Spleen (tissue), 11 donors: ENCODE data around the gene KCNJ6. TPM values are rescaled to one million over a fixed set of nuclear protein-coding genes. Genes with fewer than 3 reads are reported as not detected.

Source experiments
- DNase-seq: peaks from one replicate; pipeline ENCODE4 v3.0.0-alpha.2; 2020
- H3K27ac ChIP-seq, 8 donors: fragments of 200-600 bp; sonication (generic) in 7 of 8; 1 replicate in 4 of 8; 2 replicates in 4 of 8; pipeline versions ENCODE4 v1.5.0 to v1.8.0; 2016 to 2021; ENCODE audit warnings: inconsistent platforms in 4 of 8, mild to moderate bottlenecking in 4 of 8, moderate library complexity in 1 of 8
- H3K27me3 ChIP-seq, 7 donors: fragments of 200-600 bp; sonication (generic) in 6 of 7; replicated peaks in 1 of 7; 1 replicate in 4 of 7; 2 replicates in 3 of 7; pipeline versions ENCODE4 v1.5.0 to v1.8.0; 2016 to 2021; ENCODE audit warnings: inconsistent platforms in 3 of 7, mild to moderate bottlenecking in 1 of 7
- H3K36me3 ChIP-seq, 6 donors: fragments of 200-600 bp; sonication (generic) in 5 of 6; 1 replicate in 4 of 6; 2 replicates in 2 of 6; pipeline versions ENCODE4 v1.5.0 to v1.8.0; 2016 to 2021; ENCODE audit warnings: inconsistent platforms in 2 of 6
- H3K4me1 ChIP-seq, 6 donors: fragments of 200-600 bp; sonication (generic) in 5 of 6; 1 replicate in 3 of 6; 2 replicates in 3 of 6; pipeline versions ENCODE4 v1.5.0 to v1.8.0; 2016 to 2021; ENCODE audit warnings: inconsistent platforms in 3 of 6
- H3K4me3 ChIP-seq, 8 donors: fragments of 200-600 bp; sonication (generic) in 7 of 8; 1 replicate in 4 of 8; 2 replicates in 4 of 8; pipeline versions ENCODE4 v1.5.0 to v1.8.0; 2016 to 2021; ENCODE audit warnings: inconsistent platforms in 4 of 8, mild to moderate bottlenecking in 4 of 8, moderate library complexity in 2 of 8
- H3K9me3 ChIP-seq, 8 donors: fragments of 200-600 bp; sonication (generic) in 7 of 8; 1 replicate in 4 of 8; 2 replicates in 4 of 8; pipeline versions ENCODE4 v1.5.0 to v1.8.0; 2016 to 2021; ENCODE audit warnings: inconsistent platforms in 4 of 8
- CTCF ChIP-seq, 11 experiments: fragments of 200-600 bp in 7 of 11; fragments of 450-650 bp in 4 of 11; sonication (generic) in 4 of 11; IDR thresholded peaks in 8 of 11; conservative IDR thresholded peaks in 3 of 11; 1 replicate in 7 of 11; 2 replicates in 4 of 11; pipeline versions ENCODE4 v1.4.0 to v1.8.0; 2016 to 2021; ENCODE audit warnings: antibody characterized with exemption in 11 of 11, inconsistent platforms in 4 of 11, mild to moderate bottlenecking in 1 of 11
- POLR2A ChIP-seq, 3 donors: fragments of 450-650 bp; IDR thresholded peaks; one replicate each; pipeline ENCODE4 v1.5.1; 2017; ENCODE audit warnings: antibody characterized with exemption in 3 of 3, mild to moderate bottlenecking in 1 of 3
- POLR2AphosphoS5 ChIP-seq, 3 donors: sonication (generic); formaldehyde crosslinking; IDR thresholded peaks; one replicate each; pipeline ENCODE4 v1.5.1; 2017; ENCODE audit warnings: antibody characterized with exemption in 3 of 3
- WGBS, 5 donors: extraction: QIAGEN DNeasy Blood & Tissue Kit in 3 of 5; methylation state at CpG; one replicate each; pipeline versions ENCODE4 v1.1.5 to v1.1.7; 2013 to 2018; 5-methylcytosine and 5-hydroxymethylcytosine counted together
- intact Hi-C: fragments of 100-400 bp; cut with DNase I; formaldehyde crosslinking; loops from one replicate; pipeline ENCODE4 v1.15.0; 2023; ENCODE audit warnings: low total_unique reads
- polyA plus RNA-seq, 3 donors: library from polyadenylated mRNA; stranded (reverse); fragments of 200-250 nt; gene quantifications; one replicate each; pipeline ENCODE4 v1.2.1, GENCODE V29; 2013
- total RNA-seq, 7 donors: library from RNA; depleted of rRNA in 3 of 7; stranded (reverse); fragments of >200 nt in 3 of 7; fragmentation: NEBNext Ultra II Directional in 4 of 7; extraction: Animal tissue kit (Norgen Biotek cat#: 25700) in 4 of 7; gene quantifications; one replicate each; pipeline versions ENCODE4 v1.1.0 to v1.2.1, GENCODE V29; 2016 to 2021
- donor health status: healthy with polysubstance abuse.
- donor health status: DM: no; HTN: no; CAD: no; lungs with moderate emphysema.
- donor health status: DM: no; HTN: no; CAD: no.
- donor health status: Bipolar disorder and iron deficiency.
- donor health status: healthy.
- donor health status: DM: no; HTN: no; CAD: no.
- donor health status: DM: yes; HTN: yes; CAD: no.

KCNJ6 gene
- total and polyA plus RNA-seq, 10 donors: under 0.01 to 0.36 (median 0.10) TPM; not detected in 6

- Histone ChIP-seq H3K27ac (no peak overlapping the region), H3K9me3 (peaks cover 0 to 10% (median 0%) of the 10 kb centered on the region in 8 donors), H3K4me1 (no peaks in the 10 kb centered on the region), H3K36me3 (no peaks in the 10 kb centered on the region), H3K27me3 (no peaks in the 10 kb centered on the region), H3K4me3 (no peak overlapping the region)
- DNase-seq: no peak
- TF ChIP-seq POLR2AphosphoS5 (IDR thresholded peaks at IDR 0.05): no peak
- 84 to 92% (median 89%) methylated on average over 6 of the region's 6 CpGs for WGBS, 5 donors
- intact Hi-C loops: no loop called here
Observed at GRCh38 chr21:37615962-37616361, 300.3 kb downstream of the KCNJ6 start.

GRCh38 chr21:37614351-37614875, 301.8 kb downstream of the KCNJ6 start:
- intact Hi-C loops: no loop called here
- H3K9me3 ChIP-seq: peaks cover 0 to 10% (median 0%) of the 10 kb centered on the region in 8 donors
- TF ChIP-seq CTCF (IDR thresholded peaks at IDR 0.05 in 8 of 11, conservative IDR thresholded peaks at IDR 0.05 in 3 of 11) (no peak), POLR2AphosphoS5 (IDR thresholded peaks at IDR 0.05) (no peak), POLR2A (IDR thresholded peaks at IDR 0.05) (no peak)

GRCh38 chr21:37607081-37607480, 309.2 kb downstream of the KCNJ6 start:
- no peaks in the 10 kb centered on the region for H3K4me1 ChIP-seq
- WGBS, 5 donors: 60 to 95% (median 66%) methylated on average over 4 of the region's 4 CpGs
- no peak for DNase-seq

More at GRCh38 chr21:37614351-37614875, 301.8 kb downstream of the KCNJ6 start:
- Histone ChIP-seq H3K36me3 (no peaks in the 10 kb centered on the region), H3K4me1 (no peaks in the 10 kb centered on the region), H3K27ac (no peak overlapping the region), H3K4me3 (no peak overlapping the region), H3K27me3 (peaks cover 0 to 11% (median 0%) of the 10 kb centered on the region in 7 donors)
- WGBS, 5 donors: 84 to 97% (median 95%) methylated on average over 11 of the region's 11 CpGs
- DNase-seq: no peak

DNA sequence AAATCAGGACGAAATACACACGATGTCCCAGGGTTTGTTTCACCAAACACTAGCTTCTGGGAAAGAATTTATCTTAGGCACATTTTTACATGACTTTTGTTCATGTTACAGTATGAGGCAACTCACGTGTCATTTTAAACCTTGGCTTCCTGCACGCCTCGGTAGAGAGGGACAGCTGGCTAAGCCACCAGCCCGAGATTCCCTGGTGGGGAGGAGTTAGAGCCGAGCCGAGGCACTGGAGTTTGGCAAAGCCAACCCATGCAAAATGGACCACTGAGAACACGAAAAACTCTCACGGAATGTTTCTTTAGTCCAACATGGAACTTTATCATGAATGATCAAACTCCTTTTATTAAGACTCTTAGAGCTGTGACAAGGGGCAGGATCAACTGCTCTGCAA, 309.7 kb downstream of the KCNJ6 start:
- no peak for DNase-seq
- Histone ChIP-seq H3K4me1 (no peaks in the 10 kb centered on the region), H3K4me3 (no peak overlapping the region), H3K27ac (no peak overlapping the region), H3K27me3 (peaks cover 0 to 26% (median 0%) of the 10 kb centered on the region in 7 donors), H3K36me3 (no peaks in the 10 kb centered on the region), H3K9me3 (no peaks in the 10 kb centered on the region)
- TF ChIP-seq POLR2AphosphoS5 (IDR thresholded peaks at IDR 0.05) (no peak), POLR2A (IDR thresholded peaks at IDR 0.05) (no peak), CTCF (IDR thresholded peaks at IDR 0.05 in 8 of 11, conservative IDR thresholded peaks at IDR 0.05 in 3 of 11) (no peak)
- 83 to 96% (median 91%) methylated on average over 10 of the region's 10 CpGs for WGBS, 5 donors
- intact Hi-C loops: no loop called here

More at GRCh38 chr21:37607081-37607480, 309.2 kb downstream of the KCNJ6 start:
- TF ChIP-seq POLR2A (IDR thresholded peaks at IDR 0.05) (no peak), CTCF (IDR thresholded peaks at IDR 0.05 in 8 of 11, conservative IDR thresholded peaks at IDR 0.05 in 3 of 11) (no peak), POLR2AphosphoS5 (IDR thresholded peaks at IDR 0.05) (no peak)
- Histone ChIP-seq H3K27ac (no peak overlapping the region), H3K9me3 (no peaks in the 10 kb centered on the region), H3K27me3 (peaks cover 0 to 26% (median 0%) of the 10 kb centered on the region in 7 donors), H3K4me3 (no peak overlapping the region), H3K36me3 (no peaks in the 10 kb centered on the region)
- intact Hi-C loops: no loop called here
